ENCODE measurements around the gene WIPF3.

- no peak for TF ChIP-seq CTCF (IDR thresholded peaks at IDR 0.05)
- no peak for TF ChIP-seq POLR2AphosphoS5 (IDR thresholded peaks at IDR 0.05)
- no peak for TF ChIP-seq POLR2A (IDR thresholded peaks at IDR 0.05)
Observed at GRCh38 chr7:29914180-29914579, 107.9 kb downstream of the WIPF3 start.
